Parathyroid adenoma (tissue), 2 donors: Measurements from ENCODE around the gene P2RX1.

Experiments used
- H2AFZ ChIP-seq: fragments of 300-600 bp; sonication (generic); one replicate; pipeline ENCODE4 v1.7.0; 2017; ENCODE audit warnings: antibody characterized with exemption, mild to moderate bottlenecking
- H3K27ac ChIP-seq: fragments of 300-600 bp; sonication (generic); one replicate; pipeline ENCODE4 v1.7.0; 2017
- H3K27me3 ChIP-seq: fragments of 300-600 bp; sonication (generic); one replicate; pipeline ENCODE4 v1.7.0; 2017; ENCODE audit warnings: low read length; ENCODE audit not compliant: control insufficient read depth, insufficient read depth
- H3K36me3 ChIP-seq: fragments of 300-600 bp; sonication (generic); one replicate; pipeline ENCODE4 v1.7.0; 2017; ENCODE audit warnings: low read length; ENCODE audit not compliant: control insufficient read depth, insufficient read depth
- H3K4me1 ChIP-seq: fragments of 300-600 bp; sonication (generic); one replicate; pipeline ENCODE4 v1.7.0; 2017; ENCODE audit warnings: control low read depth
- H3K4me2 ChIP-seq: fragments of 300-600 bp; sonication (generic); one replicate; pipeline ENCODE4 v1.7.0; 2017; ENCODE audit warnings: low read length
- H3K4me3 ChIP-seq: fragments of 300-600 bp; sonication (generic); one replicate; pipeline ENCODE4 v1.7.0; 2017; ENCODE audit warnings: low read depth, low read length
- H3K79me2 ChIP-seq: fragments of 300-600 bp; sonication (generic); one replicate; pipeline ENCODE4 v1.7.0; 2017; ENCODE audit warnings: control low read depth
- H3K9ac ChIP-seq: fragments of 300-600 bp; sonication (generic); one replicate; pipeline ENCODE4 v1.7.0; 2017; ENCODE audit warnings: mild to moderate bottlenecking
- H3K9me3 ChIP-seq: fragments of 300-600 bp; sonication (generic); one replicate; pipeline ENCODE4 v1.7.0; 2017; ENCODE audit warnings: low read length; ENCODE audit not compliant: control insufficient read depth
- CTCF ChIP-seq: fragments of 300-600 bp; sonication (generic); IDR thresholded peaks from one replicate; pipeline ENCODE4 v1.7.0; 2017; ENCODE audit warnings: antibody characterized with exemption, mild to moderate bottlenecking
- donor health status: primary hyperparathyroidism.

Gene P2RX1

DNA sequence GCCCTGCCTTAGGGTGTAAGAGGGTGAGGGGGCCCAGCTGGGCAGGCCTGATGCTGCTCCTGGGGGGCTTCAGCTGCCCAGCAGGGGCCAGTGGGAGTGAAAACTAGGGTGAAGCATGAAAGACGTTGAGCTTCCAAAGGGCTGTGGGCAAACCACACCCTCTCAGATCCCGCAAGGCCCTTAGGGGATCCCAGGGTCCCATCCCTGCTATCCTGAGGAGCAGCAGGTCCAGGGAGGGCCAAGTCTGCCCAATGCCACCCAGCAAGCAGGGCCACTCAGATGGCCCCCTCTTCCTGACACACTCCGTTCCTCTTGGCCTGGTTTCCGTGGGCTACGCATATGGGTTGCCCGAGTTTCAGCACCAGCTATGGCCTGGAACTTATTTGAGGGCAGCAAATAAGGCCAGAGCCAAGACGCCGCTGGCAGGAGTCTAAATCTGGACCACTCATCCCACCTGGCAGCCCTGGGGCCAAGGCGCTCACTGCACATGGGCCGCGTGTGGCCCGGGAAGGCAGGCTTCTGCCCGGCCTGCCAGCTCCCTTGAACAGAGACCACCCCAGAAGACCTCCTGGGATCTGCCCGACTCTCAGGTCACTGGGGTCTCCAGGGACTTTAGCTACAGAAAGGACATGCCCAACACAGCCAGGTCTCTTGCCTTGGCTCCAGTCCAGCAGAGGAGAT lies 43.8 kb upstream of the P2RX1 start:
- Histone ChIP-seq H3K9ac (no peak overlapping the region), H3K79me2 (no peaks in the 10 kb centered on the region), H3K27me3 (no peaks in the 10 kb centered on the region), H3K4me1 (no peaks in the 10 kb centered on the region), H3K4me2 (no peak overlapping the region), H3K36me3 (no peaks in the 10 kb centered on the region), H3K9me3 (no peaks in the 10 kb centered on the region), H3K4me3 (no peak overlapping the region), H2AFZ (no peak overlapping the region), H3K27ac (no peak overlapping the region)
- TF ChIP-seq CTCF, result no peak

DNA sequence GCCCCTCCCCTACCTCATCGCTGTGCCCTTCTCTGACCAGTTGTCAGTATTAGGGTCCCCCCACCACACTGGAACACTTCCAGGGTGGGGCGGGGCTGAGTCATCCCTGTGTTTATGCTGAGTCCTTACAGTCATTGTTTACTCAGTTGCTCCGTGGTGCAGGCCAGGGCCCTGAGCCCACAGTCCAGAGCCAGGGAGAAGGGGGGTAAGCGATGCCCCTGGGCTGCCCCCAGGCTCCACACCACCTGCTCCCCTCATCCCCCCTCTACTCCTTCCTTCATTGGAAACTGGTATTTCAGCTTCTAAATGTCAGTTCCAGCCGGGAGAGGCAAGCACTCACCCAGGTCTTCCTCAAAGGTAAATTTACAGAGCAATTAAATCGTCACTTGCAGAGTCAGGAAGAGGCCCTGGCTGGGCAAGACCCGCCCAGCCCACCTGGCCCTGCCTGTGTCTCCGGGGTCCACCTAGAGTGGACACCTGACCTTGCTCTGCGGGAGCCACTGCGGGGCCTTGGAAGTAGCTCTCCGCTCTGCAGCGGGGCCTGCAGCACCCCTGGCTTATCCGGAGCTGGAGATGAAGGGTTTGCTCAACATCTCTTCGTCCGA lies 43.1 kb upstream of the P2RX1 start:
- no peaks in the 10 kb centered on the region for H3K79me2 ChIP-seq
- H3K4me2 ChIP-seq, result no peak overlapping the region
- H3K4me1 ChIP-seq, result no peaks in the 10 kb centered on the region
- H3K4me3 ChIP-seq, result no peak overlapping the region
- H3K27ac ChIP-seq, result no peak overlapping the region
- no peak for TF ChIP-seq CTCF
- no peak overlapping the region for H3K9ac ChIP-seq
- no peaks in the 10 kb centered on the region for H3K27me3 ChIP-seq
- no peaks in the 10 kb centered on the region for H3K36me3 ChIP-seq
- no peak overlapping the region for H2AFZ ChIP-seq
- no peaks in the 10 kb centered on the region for H3K9me3 ChIP-seq

DNA sequence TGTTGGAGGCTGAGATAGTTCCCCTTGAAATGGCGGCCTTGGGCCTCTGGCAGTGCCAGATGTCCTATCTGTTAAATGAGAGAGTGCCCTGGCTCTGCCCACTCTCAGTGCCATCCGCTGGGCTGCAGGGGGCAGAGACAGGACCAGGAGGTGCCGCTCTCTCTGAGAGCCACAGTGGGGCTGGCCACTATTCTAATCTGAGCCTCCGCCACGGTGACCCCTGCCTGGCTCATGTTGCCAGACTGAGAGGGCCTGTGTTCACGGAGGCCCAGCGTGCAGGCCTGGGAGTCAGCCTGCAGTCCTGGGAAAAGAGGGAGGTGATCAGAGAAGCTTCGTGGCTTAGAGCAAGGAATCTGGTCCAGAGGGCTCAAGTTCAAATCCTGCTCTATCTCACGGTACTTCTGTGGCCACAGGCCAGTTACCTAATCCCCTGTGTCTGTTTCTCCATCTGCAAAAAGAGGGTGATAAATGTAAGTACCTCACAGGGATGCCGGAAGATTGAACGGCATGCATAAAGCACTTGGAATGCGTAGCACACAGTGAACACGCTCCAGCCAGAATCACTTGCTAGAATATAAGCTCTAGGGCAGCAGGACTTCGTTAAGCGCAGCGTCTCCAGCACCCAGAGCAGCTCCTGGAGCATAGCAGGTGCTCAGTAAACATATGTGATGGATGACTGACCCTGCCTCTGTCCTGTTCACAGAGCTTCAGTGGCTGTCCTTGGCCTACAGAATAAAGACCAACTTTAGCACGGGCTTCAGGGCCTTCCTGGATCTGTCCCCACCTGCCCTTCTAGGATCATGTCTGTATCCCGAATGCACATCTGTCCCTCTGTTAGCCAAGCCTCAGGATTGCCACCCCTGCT lies 41.7 kb upstream of the P2RX1 start:
- no peaks in the 10 kb centered on the region for H3K27me3 ChIP-seq
- no peak overlapping the region for H3K4me3 ChIP-seq
- H3K79me2 ChIP-seq, result no peaks in the 10 kb centered on the region
- no peaks in the 10 kb centered on the region for H3K4me1 ChIP-seq
- H3K4me2 ChIP-seq, result no peak overlapping the region
- no peak for TF ChIP-seq CTCF
- H3K36me3 ChIP-seq, result no peaks in the 10 kb centered on the region
- no peak overlapping the region for H3K27ac ChIP-seq
- no peak overlapping the region for H3K9ac ChIP-seq
- no peaks in the 10 kb centered on the region for H3K9me3 ChIP-seq
- H2AFZ ChIP-seq, result no peak overlapping the region

DNA sequence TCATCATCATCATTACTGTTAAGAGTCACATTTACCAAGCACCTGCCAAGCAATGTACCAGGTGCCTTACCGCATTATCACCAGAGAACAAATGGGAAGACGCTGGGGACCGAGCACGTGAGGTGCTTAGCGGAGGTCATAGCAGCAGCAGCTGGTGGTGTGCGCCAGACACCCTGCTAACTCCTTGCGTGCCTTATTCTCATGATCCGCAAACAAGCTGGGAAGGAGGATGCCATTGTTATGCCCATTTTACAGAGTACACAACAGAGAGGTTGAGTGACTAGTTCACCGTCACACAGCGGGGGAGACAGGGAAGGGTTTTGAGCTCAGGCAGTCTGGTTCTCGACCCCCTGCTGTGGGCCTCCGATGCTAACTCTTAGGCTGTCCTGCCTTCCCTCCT lies 40.7 kb upstream of the P2RX1 start:
- Histone ChIP-seq H3K4me1 (no peaks in the 10 kb centered on the region), H3K9ac (no peak overlapping the region), H3K27me3 (no peaks in the 10 kb centered on the region), H3K9me3 (no peaks in the 10 kb centered on the region), H3K36me3 (no peaks in the 10 kb centered on the region), H2AFZ (no peak overlapping the region), H3K4me3 (no peak overlapping the region), H3K4me2 (no peak overlapping the region), H3K79me2 (no peaks in the 10 kb centered on the region), H3K27ac (no peak overlapping the region)
- no peak for TF ChIP-seq CTCF
